GM06990 (cell line): ENCODE data around the gene CTRB1.
"Not testable (repeated sequence)": the region's sequence is repeated elsewhere in the genome, so short reads cannot be mapped to it uniquely, and the experiment has no call there.

Experiments used
- DNase-seq: peaks from one replicate; pipeline ENCODE4 v3.0.0-alpha.2; 2011; ENCODE audit not compliant: insufficient read length; ENCODE audit errors: extremely low read depth
- H3K27me3 ChIP-seq: replicated peaks from 2 replicates; pipeline ENCODE4 v1.6.0; 2011; ENCODE audit warnings: low read length; ENCODE audit not compliant: control insufficient read depth, insufficient read depth
- H3K36me3 ChIP-seq: 2 replicates; pipeline ENCODE4 v1.5.1; 2011; ENCODE audit warnings: low read length; ENCODE audit not compliant: control insufficient read depth, insufficient read depth
- H3K4me3 ChIP-seq: replicated peaks from 2 replicates; pipeline ENCODE4 v1.5.1; 2011; ENCODE audit warnings: low read depth, mild to moderate bottlenecking, control low read depth, low read length
- CTCF ChIP-seq: IDR thresholded peaks from 2 replicates; pipeline ENCODE4 v1.5.1; 2011; ENCODE audit warnings: low read length, control low read depth, mild to moderate bottlenecking, inconsistent platforms; ENCODE audit not compliant: insufficient read depth, poor library complexity, severe bottlenecking

Gene CTRB1

GRCh38 chr16:75238132-75238852 is 19.5 kb downstream of the CTRB1 start:
- TF ChIP-seq CTCF = no peak
- Histone ChIP-seq H3K36me3 (peaks cover 5% of the 10 kb centered on the region), H3K4me3 (no peak overlapping the region), H3K27me3 (no peaks in the 10 kb centered on the region)
- DNase-seq = no peak

- H3K36me3 ChIP-seq = peaks cover 5% of the 10 kb centered on the region
- DNase-seq = no peak
- TF ChIP-seq CTCF = no peak
- H3K27me3 ChIP-seq = no peaks in the 10 kb centered on the region
- no peak overlapping the region for H3K4me3 ChIP-seq
Measured at GRCh38 chr16:75238853-75239541, 20.2 kb downstream of the CTRB1 start.

GRCh38 chr16:75239542-75240122 is 20.8 kb downstream of the CTRB1 start:
- DNase-seq = no peak
- no peak for TF ChIP-seq CTCF
- Histone ChIP-seq H3K36me3 (peaks cover 4% of the 10 kb centered on the region), H3K27me3 (no peaks in the 10 kb centered on the region), H3K4me3 (no peak overlapping the region)

GRCh38 chr16:75240633-75241032 is 21.8 kb downstream of the CTRB1 start:
- DNase-seq, H3K36me3 ChIP-seq, H3K4me3 ChIP-seq, H3K27me3 ChIP-seq: not testable (repeated sequence)
- TF ChIP-seq CTCF = peak; percentile 4

- Histone ChIP-seq H3K27me3 (no peaks in the 10 kb centered on the region), H3K36me3 (peaks cover 3% of the 10 kb centered on the region), H3K4me3 (no peak overlapping the region)
- DNase-seq = no peak
- no peak for TF ChIP-seq CTCF
Measured at GRCh38 chr16:75241412-75241811, 22.6 kb downstream of the CTRB1 start.
